Upper lobe of right lung (tissue), 1 donor: Measurements from ENCODE around the gene CHRNB4. TPM values are rescaled to one million over a fixed set of nuclear protein-coding genes. Genes with fewer than 3 reads are reported as not detected.

Experiments used
- ATAC-seq: fragments of 200-7000 bp; cut with Tn5 transposase; one replicate; pipeline ENCODE4 v1.9.1; 2020; ENCODE audit warnings: mild to moderate bottlenecking, moderate library complexity
- DNase-seq: peaks from one replicate; pipeline ENCODE4 v3.0.0-alpha.2; 2020
- H3K27ac ChIP-seq: fragments of 200-600 bp; one replicate; pipeline ENCODE4 v1.8.0; 2022
- H3K27me3 ChIP-seq: fragments of 200-600 bp; one replicate; pipeline ENCODE4 v1.8.0; 2022; ENCODE audit warnings: mild to moderate bottlenecking
- H3K36me3 ChIP-seq: fragments of 200-600 bp; one replicate; pipeline ENCODE4 v1.8.0; 2022
- H3K4me1 ChIP-seq: fragments of 200-600 bp; one replicate; pipeline ENCODE4 v1.8.0; 2022
- H3K4me3 ChIP-seq: fragments of 200-600 bp; one replicate; pipeline ENCODE4 v1.8.0; 2022; ENCODE audit warnings: mild to moderate bottlenecking
- H3K9me3 ChIP-seq: fragments of 200-600 bp; one replicate; pipeline ENCODE4 v1.8.0; 2022
- CTCF ChIP-seq: fragments of 200-600 bp; IDR thresholded peaks from one replicate; pipeline ENCODE4 v1.8.0; 2022; ENCODE audit warnings: antibody characterized with exemption
- intact Hi-C: fragments of 100-400 bp; cut with DNase I; formaldehyde crosslinking; loops from one replicate; pipeline ENCODE4 v1.11.0; 2022
- total RNA-seq: library from RNA; stranded (reverse); fragmentation: NEBNext Ultra II Directional; extraction: Animal tissue kit (Norgen Biotek cat#: 25700); gene quantifications from one replicate; pipeline ENCODE4 v1.2.1, GENCODE V29; 2021
- donor health status: DM: no; HTN: yes; CAD: no; lungs with severe emphysema.

CHRNB4 gene
- total RNA-seq, 1 donor from 2014 or later: not detected

- ATAC-seq (peak; percentile 19), DNase-seq (no peak)
- TF ChIP-seq CTCF: no peak
- Histone ChIP-seq H3K36me3 (no peaks in the 10 kb centered on the region), H3K27ac (no peak overlapping the region), H3K4me3 (no peak overlapping the region), H3K9me3 (no peaks in the 10 kb centered on the region), H3K4me1 (no peaks in the 10 kb centered on the region), H3K27me3 (no peaks in the 10 kb centered on the region)
- intact Hi-C loops: no loop called here
Observed at GRCh38 chr15:78651930-78652615, 11.1 kb upstream of the CHRNB4 start.

GRCh38 chr15:78651007-78651406 lies 10.0 kb upstream of the CHRNB4 start:
- ATAC-seq (no peak), DNase-seq (no peak)
- Histone ChIP-seq H3K4me1 (no peaks in the 10 kb centered on the region), H3K36me3 (no peaks in the 10 kb centered on the region), H3K27me3 (no peaks in the 10 kb centered on the region), H3K9me3 (no peaks in the 10 kb centered on the region), H3K27ac (no peak overlapping the region), H3K4me3 (no peak overlapping the region)
- intact Hi-C loops: no loop called here
- no peak for TF ChIP-seq CTCF

GRCh38 chr15:78650022-78650421 lies 9.0 kb upstream of the CHRNB4 start:
- Histone ChIP-seq H3K4me1 (no peaks in the 10 kb centered on the region), H3K4me3 (no peak overlapping the region), H3K27me3 (no peaks in the 10 kb centered on the region), H3K36me3 (no peaks in the 10 kb centered on the region), H3K9me3 (no peaks in the 10 kb centered on the region), H3K27ac (no peak overlapping the region)
- no peak for DNase-seq
- intact Hi-C loops: no loop called here
- TF ChIP-seq CTCF: no peak
- ATAC-seq: no peak

GRCh38 chr15:78645009-78645408 lies 4.0 kb upstream of the CHRNB4 start:
- intact Hi-C loops: no loop called here
- H3K36me3 ChIP-seq: no peaks in the 10 kb centered on the region
- H3K9me3 ChIP-seq: no peaks in the 10 kb centered on the region
- peaks cover 11% of the 10 kb centered on the region for H3K27me3 ChIP-seq
- no peak for DNase-seq
- H3K27ac ChIP-seq: no peak overlapping the region
- no peak overlapping the region for H3K4me3 ChIP-seq
- no peak for ATAC-seq
- peaks cover 10% of the 10 kb centered on the region for H3K4me1 ChIP-seq
- TF ChIP-seq CTCF: no peak

GRCh38 chr15:78642331-78642730 lies 1.3 kb upstream of the CHRNB4 start:
- no peak overlapping the region for H3K4me3 ChIP-seq
- H3K27ac ChIP-seq: no peak overlapping the region
- no peak for TF ChIP-seq CTCF
- H3K9me3 ChIP-seq: no peaks in the 10 kb centered on the region
- intact Hi-C loops: no loop called here
- ATAC-seq: no peak
- peaks cover 10% of the 10 kb centered on the region for H3K4me1 ChIP-seq
- no peaks in the 10 kb centered on the region for H3K36me3 ChIP-seq
- peaks cover 16% of the 10 kb centered on the region for H3K27me3 ChIP-seq
- no peak for DNase-seq

GRCh38 chr15:78641749-78642275 lies 802 bp upstream of the CHRNB4 start:
- Histone ChIP-seq H3K27ac (no peak overlapping the region), H3K27me3 (peaks cover 16% of the 10 kb centered on the region), H3K4me3 (no peak overlapping the region), H3K36me3 (no peaks in the 10 kb centered on the region), H3K4me1 (peaks cover 10% of the 10 kb centered on the region), H3K9me3 (no peaks in the 10 kb centered on the region)
- DNase-seq (peak; percentile 31), ATAC-seq (no peak)
- no peak for TF ChIP-seq CTCF
- intact Hi-C loops: no loop called here
